MM.1S (cell line): ENCODE measurements around the gene MON2.
"Not testable (repeated sequence)": the region's sequence is repeated elsewhere in the genome, so short reads cannot be mapped to it uniquely, and the experiment has no call there.

Experiments used
- DNase-seq: peaks from one replicate; pipeline ENCODE4 v3.0.0-alpha.2; 2015
- H2AFZ ChIP-seq: fragments of 300-600 bp; sonication (generic); 2 replicates; pipeline ENCODE4 v1.6.0; 2016; ENCODE audit warnings: antibody characterized with exemption, low read length
- H3F3A ChIP-seq: fragments of 300-600 bp; sonication (generic); 2 replicates; pipeline ENCODE4 v1.6.1; 2016; ENCODE audit warnings: mild to moderate bottlenecking, antibody characterized with exemption, low read length, moderate library complexity, mixed read lengths; ENCODE audit not compliant: insufficient read depth
- H3K27ac ChIP-seq: fragments of 300-600 bp; sonication (generic); 2 replicates; pipeline ENCODE4 v1.5.1; 2016; ENCODE audit warnings: mild to moderate bottlenecking, low read length
- H3K27me3 ChIP-seq: fragments of 300-600 bp; sonication (generic); replicated peaks from 2 replicates; pipeline ENCODE4 v1.6.0; 2016; ENCODE audit warnings: low read length; ENCODE audit not compliant: insufficient read depth
- H3K36me3 ChIP-seq: fragments of 300-600 bp; sonication (generic); replicated peaks from 2 replicates; pipeline ENCODE4 v1.6.1; 2016; ENCODE audit warnings: mild to moderate bottlenecking, low read length, mixed read lengths; ENCODE audit not compliant: insufficient read depth
- H3K4me1 ChIP-seq: fragments of 300-600 bp; sonication (generic); 2 replicates; pipeline ENCODE4 v1.6.1; 2016; ENCODE audit warnings: low read length, mixed read lengths
- H3K4me2 ChIP-seq: fragments of 300-600 bp; sonication (generic); 2 replicates; pipeline ENCODE4 v1.6.0; 2016; ENCODE audit warnings: low read depth, low read length
- H3K4me3 ChIP-seq: fragments of 300-600 bp; sonication (generic); 2 replicates; pipeline ENCODE4 v1.5.1; 2016; ENCODE audit warnings: low read length, mixed read lengths
- H3K79me2 ChIP-seq: fragments of 300-600 bp; sonication (generic); 2 replicates; pipeline ENCODE4 v1.6.1; 2016; ENCODE audit warnings: mixed run types, low read length, mixed read lengths
- H3K9ac ChIP-seq: fragments of 300-600 bp; sonication (generic); 2 replicates; pipeline ENCODE4 v1.6.1; 2016; ENCODE audit warnings: low read length, mixed read lengths
- H3K9me2 ChIP-seq: fragments of 300-600 bp; sonication (generic); replicated peaks from 2 replicates; pipeline ENCODE4 v1.6.1; 2016; ENCODE audit warnings: mild to moderate bottlenecking, low read length, mixed read lengths; ENCODE audit not compliant: insufficient read depth
- H3K9me3 ChIP-seq: fragments of 300-600 bp; sonication (generic); replicated peaks from 2 replicates; pipeline ENCODE4 v1.6.1; 2016; ENCODE audit warnings: mild to moderate bottlenecking, low read length, mixed read lengths; ENCODE audit not compliant: insufficient read depth
- H4K20me1 ChIP-seq: fragments of 300-600 bp; sonication (generic); 2 replicates; pipeline ENCODE4 v1.6.1; 2016; ENCODE audit warnings: mild to moderate bottlenecking, low read length, moderate library complexity, mixed read lengths; ENCODE audit not compliant: insufficient read depth
- EZH2 ChIP-seq: fragments of 300-600 bp; sonication (generic); optimal IDR thresholded peaks from 2 replicates; pipeline ENCODE3; 2017; ENCODE audit warnings: low read depth, mild to moderate bottlenecking, antibody characterized with exemption, low read length, mixed read lengths
- EZH2phosphoT487 ChIP-seq: fragments of 300-600 bp; sonication (generic); IDR thresholded peaks from 2 replicates; pipeline ENCODE4 v1.6.1; 2018; ENCODE audit warnings: antibody characterized with exemption, low read length
- TF ChIP-seq, protein P1 (sequence below): fragments of 300-600 bp; sonication (generic); IDR thresholded peaks from 2 replicates; pipeline ENCODE4 v1.5.1; 2016; ENCODE audit warnings: antibody characterized with exemption, low read length, mixed read lengths

The MON2 gene

DNA sequence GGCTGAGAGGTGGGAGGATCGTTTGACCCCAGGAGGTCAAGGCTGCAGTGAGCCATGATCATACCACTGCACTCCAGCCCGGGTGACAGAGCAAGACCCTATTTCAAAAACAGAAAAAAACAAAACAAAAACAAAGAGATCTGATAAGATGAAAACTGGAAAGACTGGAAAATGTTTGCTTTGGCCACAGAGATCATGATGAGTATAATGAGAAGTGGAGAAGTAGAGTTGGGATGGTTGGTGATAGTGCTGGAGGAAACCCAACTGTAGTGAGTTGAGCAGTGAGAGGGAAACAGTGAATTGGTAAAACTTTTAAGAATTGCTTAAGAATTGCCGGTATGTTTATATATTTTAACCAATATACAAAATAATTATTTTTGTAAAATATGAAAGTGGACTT, 39.2 kb downstream of the MON2 start:
- Histone ChIP-seq H3K9ac (no peak overlapping the region), H3F3A (no peaks in the 10 kb centered on the region), H3K9me3 (no peaks in the 10 kb centered on the region), H2AFZ (no peak overlapping the region), H4K20me1 (no peaks in the 10 kb centered on the region), H3K36me3 (peaks cover 3% of the 10 kb centered on the region), H3K27me3 (no peaks in the 10 kb centered on the region), H3K4me3 (no peak overlapping the region), H3K4me2 (no peak overlapping the region), H3K27ac (no peak overlapping the region), H3K9me2 (no peaks in the 10 kb centered on the region), H3K79me2 (no peaks in the 10 kb centered on the region), H3K4me1 (no peaks in the 10 kb centered on the region)
- TF ChIP-seq EZH2: no peak
- TF ChIP-seq, protein P1, sequence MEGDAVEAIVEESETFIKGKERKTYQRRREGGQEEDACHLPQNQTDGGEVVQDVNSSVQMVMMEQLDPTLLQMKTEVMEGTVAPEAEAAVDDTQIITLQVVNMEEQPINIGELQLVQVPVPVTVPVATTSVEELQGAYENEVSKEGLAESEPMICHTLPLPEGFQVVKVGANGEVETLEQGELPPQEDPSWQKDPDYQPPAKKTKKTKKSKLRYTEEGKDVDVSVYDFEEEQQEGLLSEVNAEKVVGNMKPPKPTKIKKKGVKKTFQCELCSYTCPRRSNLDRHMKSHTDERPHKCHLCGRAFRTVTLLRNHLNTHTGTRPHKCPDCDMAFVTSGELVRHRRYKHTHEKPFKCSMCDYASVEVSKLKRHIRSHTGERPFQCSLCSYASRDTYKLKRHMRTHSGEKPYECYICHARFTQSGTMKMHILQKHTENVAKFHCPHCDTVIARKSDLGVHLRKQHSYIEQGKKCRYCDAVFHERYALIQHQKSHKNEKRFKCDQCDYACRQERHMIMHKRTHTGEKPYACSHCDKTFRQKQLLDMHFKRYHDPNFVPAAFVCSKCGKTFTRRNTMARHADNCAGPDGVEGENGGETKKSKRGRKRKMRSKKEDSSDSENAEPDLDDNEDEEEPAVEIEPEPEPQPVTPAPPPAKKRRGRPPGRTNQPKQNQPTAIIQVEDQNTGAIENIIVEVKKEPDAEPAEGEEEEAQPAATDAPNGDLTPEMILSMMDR: no peak
- no peak for TF ChIP-seq EZH2phosphoT487
- DNase-seq: no peak

GRCh38 chr12:62512901-62513300, 46.3 kb downstream of the MON2 start:
- no peak overlapping the region for H3K9ac ChIP-seq
- H3K9me2 ChIP-seq: no peaks in the 10 kb centered on the region
- H2AFZ ChIP-seq: no peak overlapping the region
- no peaks in the 10 kb centered on the region for H3K4me1 ChIP-seq
- H3K4me3 ChIP-seq: no peak overlapping the region
- no peak for TF ChIP-seq EZH2
- DNase-seq: no peak
- H3K27ac ChIP-seq: no peak overlapping the region
- no peaks in the 10 kb centered on the region for H3K9me3 ChIP-seq
- no peaks in the 10 kb centered on the region for H3K79me2 ChIP-seq
- no peaks in the 10 kb centered on the region for H3F3A ChIP-seq
- no peaks in the 10 kb centered on the region for H4K20me1 ChIP-seq
- H3K27me3 ChIP-seq: no peaks in the 10 kb centered on the region
- H3K36me3 ChIP-seq: peaks cover 3% of the 10 kb centered on the region
- no peak overlapping the region for H3K4me2 ChIP-seq

GRCh38 chr12:62514080-62514479, 47.5 kb downstream of the MON2 start:
- not testable (repeated sequence) for H3K79me2 ChIP-seq, H3K36me3 ChIP-seq, H3K9me3 ChIP-seq, H3K27ac ChIP-seq, H3F3A ChIP-seq, H3K27me3 ChIP-seq, H4K20me1 ChIP-seq, H2AFZ ChIP-seq, H3K9me2 ChIP-seq, H3K4me2 ChIP-seq, H3K4me3 ChIP-seq, H3K9ac ChIP-seq, DNase-seq, H3K4me1 ChIP-seq

DNA sequence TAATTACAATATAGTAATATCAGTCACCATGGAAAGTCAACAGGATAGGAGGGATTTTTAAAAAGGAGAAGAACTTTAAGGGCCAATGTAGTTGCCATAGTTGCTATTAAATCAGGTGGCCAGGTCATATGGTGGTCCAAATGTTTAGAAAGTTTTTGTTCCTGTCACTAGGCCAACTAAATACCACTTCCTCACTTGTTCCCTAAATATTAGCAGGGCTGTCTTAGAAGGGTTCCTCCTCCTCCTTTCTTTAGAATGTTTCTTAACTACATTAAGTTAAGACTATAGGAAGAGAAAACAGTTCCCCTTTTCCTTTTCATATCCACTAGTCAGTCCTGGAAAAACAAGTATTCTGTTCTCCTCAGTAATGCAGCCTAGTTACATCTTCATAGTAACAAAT, 50.3 kb downstream of the MON2 start:
- H3K9me3 ChIP-seq: no peaks in the 10 kb centered on the region
- H3K4me2 ChIP-seq: no peak overlapping the region
- no peaks in the 10 kb centered on the region for H3K9me2 ChIP-seq
- no peak for DNase-seq
- H3K4me3 ChIP-seq: no peak overlapping the region
- H3F3A ChIP-seq: no peaks in the 10 kb centered on the region
- H3K36me3 ChIP-seq: no peaks in the 10 kb centered on the region
- H3K9ac ChIP-seq: no peak overlapping the region
- no peak overlapping the region for H2AFZ ChIP-seq
- H3K4me1 ChIP-seq: no peaks in the 10 kb centered on the region
- no peaks in the 10 kb centered on the region for H4K20me1 ChIP-seq
- H3K27me3 ChIP-seq: no peaks in the 10 kb centered on the region
- TF ChIP-seq, protein P1: no peak
- no peak for TF ChIP-seq EZH2
- no peak for TF ChIP-seq EZH2phosphoT487
- H3K79me2 ChIP-seq: no peaks in the 10 kb centered on the region
- no peak overlapping the region for H3K27ac ChIP-seq
